NCI-H748 (cell line): ENCODE measurements around the gene C19orf44.
A peak's percentile ranks its signal among the peaks of the same experiment; 100 is the strongest.
"Not testable (repeated sequence)": the region's sequence is repeated elsewhere in the genome, so short reads cannot be mapped to it uniquely, and the experiment has no call there.

Experiments used
- DNase-seq: peaks from one replicate; lab custom pipeline; 2025; ENCODE audit not compliant: unreplicated experiment; lab: John Stamatoyannopoulos, UW

C19orf44 gene

GRCh38 chr19:16495982-16496612, at the start of gene C19orf44, which contains the start of gene CALR3:
Gene C19orf44, plus strand, starts transcription at chr19:16496394. Its CDS starts 4,399 bp downstream, at chr19:16500793.
Gene CALR3, minus strand, starts transcription at chr19:16496167. Its CDS starts 38 bp downstream, at chr19:16496129.
- peak; percentile 98 for DNase-seq

- DNase-seq: no peak
These were observed 49.3 kb upstream of the C19orf44 start for GRCh38 chr19:16446724-16447368.

GRCh38 chr19:16448872-16449271, 47.3 kb upstream of the C19orf44 start:
- not testable (repeated sequence) for DNase-seq

GRCh38 chr19:16449330-16449961, 46.7 kb upstream of the C19orf44 start:
- DNase-seq: no peak

- DNase-seq: no peak
These were observed 43.9 kb upstream of the C19orf44 start for GRCh38 chr19:16452325-16452724.

GRCh38 chr19:16454351-16454918, 41.8 kb upstream of the C19orf44 start:
- DNase-seq: no peak

GRCh38 chr19:16455489-16455888, 40.7 kb upstream of the C19orf44 start:
- DNase-seq: no peak

GRCh38 chr19:16456652-16457194, 39.5 kb upstream of the C19orf44 start:
- DNase-seq: no peak

GRCh38 chr19:16457195-16457953, 38.8 kb upstream of the C19orf44 start:
- DNase-seq: no peak

- DNase-seq: no peak
These were observed 38.3 kb upstream of the C19orf44 start for GRCh38 chr19:16457954-16458331.

GRCh38 chr19:16458391-16459341, 37.5 kb upstream of the C19orf44 start:
- no peak for DNase-seq

GRCh38 chr19:16459680-16460079, 36.5 kb upstream of the C19orf44 start:
- no peak for DNase-seq

GRCh38 chr19:16460454-16460853, 35.7 kb upstream of the C19orf44 start:
- DNase-seq: no peak

- no peak for DNase-seq
These were observed 34.6 kb upstream of the C19orf44 start for GRCh38 chr19:16461630-16462051.

- no peak for DNase-seq
These were observed 33.4 kb upstream of the C19orf44 start for GRCh38 chr19:16462757-16463250.

GRCh38 chr19:16463341-16463990, 32.7 kb upstream of the C19orf44 start:
- DNase-seq: no peak

- DNase-seq: no peak
These were observed 32.1 kb upstream of the C19orf44 start for GRCh38 chr19:16463991-16464575.

- no peak for DNase-seq
These were observed 31.0 kb upstream of the C19orf44 start for GRCh38 chr19:16465239-16465638.
